GM19438 (cell line): ENCODE data around the gene PPT1.

Source experiments
- ATAC-seq: cut with Tn5 transposase; IDR thresholded peaks from one replicate; pipeline ENCODE4 v1.9.1; 2021; ENCODE audit warnings: low read depth; ENCODE audit not compliant: unreplicated experiment

The PPT1 gene

DNA sequence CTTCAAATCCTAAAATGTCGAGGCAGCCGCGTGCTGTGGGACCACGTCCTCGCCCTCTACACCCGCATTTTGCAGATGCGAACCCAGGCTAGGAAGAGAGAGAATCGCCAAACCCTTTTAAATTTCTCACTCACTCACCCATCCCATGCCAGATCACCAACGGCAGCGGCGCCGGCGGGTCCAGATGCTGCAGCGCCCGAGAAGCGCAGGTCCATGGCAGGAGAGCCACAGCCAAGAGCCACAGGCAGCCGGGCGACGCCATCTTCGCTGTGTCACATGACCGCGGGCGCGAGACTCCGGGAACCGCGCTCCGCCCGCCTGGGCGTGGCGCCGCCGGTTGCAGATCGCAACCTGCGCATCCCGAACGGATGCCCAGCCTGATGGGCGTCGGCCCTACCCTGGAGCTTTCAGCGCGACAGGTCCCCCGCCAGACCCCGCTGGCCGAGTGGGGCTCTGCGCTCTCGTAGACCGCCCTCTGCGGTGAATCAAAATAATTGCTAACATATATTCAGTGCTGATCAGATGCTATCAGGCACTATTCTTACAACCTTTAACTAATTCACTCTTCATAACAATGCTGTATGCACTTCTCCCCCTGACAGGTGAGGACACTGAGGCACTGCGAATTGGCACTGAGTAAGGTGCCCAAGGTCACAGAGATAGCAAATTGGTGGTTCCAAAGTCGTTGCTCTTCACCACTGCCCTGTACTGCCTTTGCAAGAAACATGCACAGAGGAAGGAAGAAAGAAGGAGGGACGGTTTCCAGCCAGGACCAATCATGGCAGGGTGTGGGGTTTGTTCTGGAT, at the start of gene PPT1:
PPT1 (minus strand) TSS at position 276 of the 806 bp plus-strand sequence; CDS start at position 262, 14 bp downstream.
- ATAC-seq = peak; percentile 89

DNA sequence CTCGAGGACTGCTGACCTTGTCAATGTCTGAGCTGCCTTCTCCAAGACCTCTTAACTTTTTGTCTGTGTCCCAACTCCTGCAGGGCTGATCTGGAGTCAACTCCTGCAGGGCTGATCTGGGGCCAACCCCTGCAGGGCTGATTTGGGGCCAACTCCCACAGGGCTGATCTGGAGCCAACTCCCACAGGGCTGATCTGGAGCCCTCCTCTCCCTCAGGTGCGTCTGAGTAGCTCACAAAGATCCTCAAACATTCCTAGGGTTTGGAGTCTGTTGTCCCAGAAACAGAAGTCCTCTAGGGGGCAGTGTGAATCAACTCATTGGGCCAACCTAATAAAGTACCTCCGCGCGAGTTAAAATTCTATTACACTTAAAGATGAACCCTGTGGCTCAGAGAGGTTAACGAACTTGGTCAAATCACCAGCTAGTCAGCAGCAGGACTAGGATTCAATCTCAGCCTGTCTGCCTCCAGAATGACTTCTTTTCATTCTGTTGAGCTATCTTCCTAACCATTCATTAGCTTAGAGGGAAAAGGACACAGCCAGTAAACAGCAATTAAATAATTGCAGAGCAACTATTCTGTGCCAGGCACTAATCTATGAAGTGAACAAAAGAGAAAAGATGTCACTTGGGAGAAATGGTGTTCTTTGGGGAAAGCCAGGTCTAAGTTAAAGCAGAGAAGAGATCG, 47.0 kb upstream of the PPT1 start:
- ATAC-seq = no peak

DNA sequence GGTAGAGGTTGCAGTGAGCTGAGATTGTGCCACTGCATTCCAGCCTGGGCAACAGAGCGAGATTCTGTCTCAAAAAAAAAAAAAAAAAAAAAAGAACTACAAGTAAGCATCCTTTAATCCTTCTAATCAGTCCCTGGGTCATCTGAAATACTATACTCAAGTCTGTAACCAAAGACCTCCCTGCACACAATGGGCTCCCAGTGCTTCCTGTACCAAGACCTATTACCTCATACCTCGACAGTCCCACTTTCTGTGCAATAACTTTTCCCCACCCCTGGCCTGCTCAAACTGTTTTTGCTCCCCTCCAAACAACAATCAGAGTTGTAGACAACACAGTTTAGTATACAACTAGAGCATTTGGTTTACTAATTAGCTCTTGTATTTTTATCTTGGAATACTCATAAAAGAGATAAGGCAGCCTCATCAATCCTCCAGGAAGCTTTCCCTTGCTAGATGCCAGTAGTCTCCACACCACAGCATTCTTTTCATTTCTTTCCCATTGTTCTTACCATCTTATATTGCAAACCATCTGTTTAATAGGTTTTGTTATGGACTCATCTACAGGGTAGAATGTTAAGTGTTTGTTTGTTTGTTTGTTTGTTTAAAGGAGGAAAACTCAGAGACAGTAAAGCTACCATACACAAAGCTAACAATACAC, 45.0 kb upstream of the PPT1 start:
- no peak for ATAC-seq

DNA sequence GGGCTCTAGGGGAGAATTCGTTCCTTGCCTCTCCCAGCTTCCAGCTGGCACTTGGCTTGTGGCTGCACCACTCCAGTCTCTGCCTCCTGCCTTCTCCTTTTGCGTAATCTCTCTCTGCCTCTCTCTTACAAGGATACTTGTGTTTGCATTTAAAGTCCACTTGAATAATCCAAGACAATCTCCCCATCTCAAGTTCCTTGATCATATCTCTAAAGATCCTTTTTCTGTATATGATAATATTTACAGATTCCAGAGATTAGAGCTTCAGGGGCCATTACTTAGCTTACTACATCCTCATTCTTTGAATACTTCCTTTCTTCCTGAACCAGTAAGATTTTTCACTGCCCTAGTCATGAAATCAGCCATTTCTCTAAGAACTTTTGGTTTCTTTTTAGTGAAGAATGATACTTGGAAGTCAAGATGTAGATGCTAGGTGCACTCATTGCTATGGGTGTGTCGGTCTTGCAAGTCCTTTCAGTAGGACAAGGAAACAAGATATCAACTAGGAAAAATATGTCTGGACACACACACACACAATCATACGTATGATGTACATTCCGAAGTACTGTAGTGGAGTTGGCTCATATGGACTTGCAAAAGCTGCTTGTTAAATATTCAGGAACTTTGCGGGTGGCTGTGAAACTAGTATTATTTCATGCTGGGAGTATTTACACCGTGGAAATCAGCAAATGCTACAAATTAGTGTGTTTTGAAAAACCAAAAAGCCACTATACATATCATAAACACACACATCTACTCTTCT, 43.3 kb upstream of the PPT1 start:
- ATAC-seq = no peak

DNA sequence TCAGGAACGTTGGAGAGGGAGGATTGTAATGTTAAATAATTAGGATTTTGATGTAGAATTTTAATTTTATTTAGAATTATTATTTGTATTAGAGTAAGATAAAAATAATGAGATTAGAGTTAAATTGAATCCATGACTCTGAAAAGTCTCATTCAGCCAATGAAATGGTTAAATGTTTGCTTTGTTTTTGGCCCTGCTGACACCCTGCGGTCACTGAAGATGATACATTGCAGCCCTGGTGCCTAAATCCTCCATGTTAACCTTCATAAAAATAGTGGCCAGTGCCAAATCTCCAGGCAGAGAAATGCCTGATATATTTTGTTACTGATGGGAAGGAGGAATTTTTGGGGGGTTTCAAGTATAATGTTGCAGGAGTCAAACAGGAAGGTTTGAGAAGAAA, 36.8 kb upstream of the PPT1 start:
- ATAC-seq = no peak

DNA sequence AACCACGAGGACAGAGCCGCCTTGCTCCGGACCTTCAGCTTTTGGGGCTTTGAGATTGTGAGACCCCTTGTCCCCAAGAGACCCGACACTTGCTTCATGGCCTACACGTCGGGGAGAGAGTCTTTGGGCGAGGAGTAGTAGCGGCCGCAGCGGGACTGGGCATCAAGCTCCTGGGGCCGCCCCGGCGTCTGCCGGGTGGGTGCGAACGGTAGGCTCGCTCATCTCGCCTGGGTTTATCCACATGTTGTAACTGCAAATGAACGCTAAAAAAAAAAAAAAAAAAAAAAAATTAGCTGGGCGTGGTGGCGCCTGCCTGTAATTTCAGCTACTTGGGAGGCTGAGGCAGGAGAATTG, 36.2 kb upstream of the PPT1 start:
- ATAC-seq = no peak

DNA sequence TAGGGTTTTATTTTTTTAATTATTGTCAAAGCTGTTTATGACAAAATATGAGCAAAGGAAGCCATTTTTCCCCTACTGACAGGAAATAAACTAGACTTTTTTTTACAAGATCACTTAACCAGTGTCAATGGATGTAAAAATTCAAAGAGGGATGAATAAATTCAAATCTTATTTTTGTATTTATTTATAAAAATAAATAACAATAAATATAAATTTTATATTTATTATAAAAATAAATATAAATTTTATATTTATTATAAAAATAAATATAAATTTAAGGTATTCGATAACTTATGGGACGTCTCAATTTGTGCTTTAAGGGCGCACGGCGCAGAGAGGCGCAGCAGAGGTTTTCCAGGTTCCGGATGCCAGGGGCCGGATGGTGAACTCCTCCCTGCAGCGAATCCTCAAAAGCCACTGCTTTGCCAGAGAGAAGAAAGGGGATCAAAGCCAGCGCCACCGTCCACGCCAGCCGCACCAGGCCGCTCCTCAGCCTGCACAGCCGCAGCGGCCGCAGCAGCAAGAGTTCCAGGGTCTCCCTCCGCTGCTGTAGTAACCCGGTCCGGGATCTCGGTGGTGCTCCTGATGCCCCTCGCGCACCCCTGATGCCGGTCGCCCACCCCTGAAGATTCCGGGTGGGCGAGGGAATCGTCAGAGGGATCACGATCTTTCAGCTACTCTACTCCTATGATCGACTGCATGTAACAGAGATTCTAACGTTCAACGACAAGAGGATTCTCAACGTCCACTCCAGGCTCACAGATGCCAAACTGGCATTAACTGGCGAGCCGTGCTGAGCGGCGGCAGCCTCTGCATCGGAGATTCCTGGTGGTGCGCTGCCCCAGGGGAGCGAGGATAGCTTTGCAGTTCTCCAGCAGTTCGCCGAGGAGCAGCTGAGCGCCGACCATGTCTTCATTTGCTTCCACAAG, 35.6 kb upstream of the PPT1 start:
- ATAC-seq = no peak

DNA sequence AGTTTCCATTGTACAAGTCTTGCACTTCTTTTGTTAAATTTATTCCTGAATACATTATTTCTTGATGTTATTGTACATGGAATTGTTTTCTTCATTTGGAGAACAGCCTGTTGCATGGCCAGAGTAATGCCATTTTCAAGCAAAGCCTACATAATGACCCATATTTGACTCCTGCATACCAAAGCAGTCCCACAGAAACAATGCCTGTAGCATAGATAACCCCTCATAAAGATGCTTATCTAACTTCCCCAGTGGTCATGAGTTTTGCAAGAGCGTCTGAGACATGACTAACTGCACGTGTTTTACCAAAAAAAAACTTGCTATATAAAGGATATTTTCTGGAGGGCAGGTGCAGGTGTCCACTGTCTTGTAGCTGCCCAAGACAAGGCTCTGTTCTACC, 33.8 kb upstream of the PPT1 start:
- no peak for ATAC-seq

DNA sequence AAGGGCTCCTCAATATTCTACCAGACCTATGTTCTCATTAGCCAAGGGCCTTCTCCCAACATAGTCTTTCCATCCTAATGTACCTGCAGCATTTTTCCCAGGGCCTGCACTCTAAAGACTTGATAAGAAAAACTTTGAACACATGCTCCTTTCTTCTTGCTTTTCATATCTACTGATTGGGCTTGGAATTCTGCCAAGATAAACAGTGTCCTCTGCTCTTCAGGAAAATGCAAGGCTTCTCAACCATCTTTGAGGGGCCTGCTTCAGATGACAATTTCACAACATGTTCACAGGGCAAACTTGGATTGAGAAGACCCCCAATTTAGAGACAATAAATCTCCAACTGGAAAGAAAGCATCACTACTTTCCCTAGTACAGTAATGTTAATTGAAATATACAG, 25.8 kb upstream of the PPT1 start:
- ATAC-seq = no peak

DNA sequence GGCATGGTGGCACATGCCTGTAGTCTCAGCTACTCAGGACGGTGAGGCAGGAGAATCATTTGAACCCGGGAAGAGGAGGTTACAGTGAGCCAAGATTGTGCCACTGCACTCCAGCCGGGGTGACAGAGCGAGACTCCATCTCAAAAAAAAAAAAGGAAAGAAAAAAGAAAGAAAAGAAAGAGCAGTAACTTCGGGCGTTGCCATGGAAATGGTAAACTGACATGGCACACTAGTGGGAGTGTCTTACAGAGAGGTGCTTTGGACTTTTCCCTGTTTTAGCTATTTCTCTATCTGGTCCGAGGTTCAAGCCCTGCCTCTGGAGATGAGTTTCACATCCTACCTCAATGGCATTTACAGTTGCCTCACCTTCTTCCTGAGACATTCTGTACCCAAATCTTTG, 23.1 kb upstream of the PPT1 start:
- ATAC-seq = no peak

DNA sequence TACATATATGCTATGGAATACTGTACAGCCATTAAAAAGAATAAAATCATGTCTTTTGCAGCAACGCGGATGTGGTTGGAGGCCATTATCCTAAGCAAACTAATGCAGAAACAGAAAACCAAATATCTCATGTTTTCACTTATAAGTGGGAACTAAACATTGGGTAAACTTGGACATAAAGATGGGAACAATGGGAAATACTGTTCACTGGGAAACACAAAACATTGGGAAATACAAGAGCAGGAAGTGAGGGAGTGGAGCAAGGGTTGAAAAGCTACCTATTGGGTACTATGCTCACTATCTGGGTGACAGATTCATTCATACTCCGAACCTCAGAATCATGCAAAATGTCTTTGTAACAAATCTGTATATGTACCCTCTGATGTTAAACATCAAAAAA, 17.3 kb upstream of the PPT1 start:
- ATAC-seq = no peak

DNA sequence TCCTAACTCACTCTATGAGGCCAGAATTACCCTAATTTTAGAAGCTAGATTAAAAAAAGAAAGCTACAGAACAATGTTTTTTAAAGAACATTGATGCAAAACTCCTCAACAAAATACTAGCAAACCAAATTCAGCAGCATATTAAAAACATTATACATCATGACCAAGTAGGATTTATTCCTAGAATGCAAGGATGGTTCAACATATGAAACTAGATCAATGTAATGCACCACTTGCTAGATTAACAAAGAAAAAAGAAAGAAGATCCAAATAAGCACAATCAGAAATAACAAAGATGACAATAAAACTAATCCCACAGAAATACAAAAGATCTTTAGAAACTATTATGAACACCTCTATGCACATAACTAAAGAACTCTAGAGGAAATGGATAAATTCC, 13.3 kb upstream of the PPT1 start:
- ATAC-seq = no peak

DNA sequence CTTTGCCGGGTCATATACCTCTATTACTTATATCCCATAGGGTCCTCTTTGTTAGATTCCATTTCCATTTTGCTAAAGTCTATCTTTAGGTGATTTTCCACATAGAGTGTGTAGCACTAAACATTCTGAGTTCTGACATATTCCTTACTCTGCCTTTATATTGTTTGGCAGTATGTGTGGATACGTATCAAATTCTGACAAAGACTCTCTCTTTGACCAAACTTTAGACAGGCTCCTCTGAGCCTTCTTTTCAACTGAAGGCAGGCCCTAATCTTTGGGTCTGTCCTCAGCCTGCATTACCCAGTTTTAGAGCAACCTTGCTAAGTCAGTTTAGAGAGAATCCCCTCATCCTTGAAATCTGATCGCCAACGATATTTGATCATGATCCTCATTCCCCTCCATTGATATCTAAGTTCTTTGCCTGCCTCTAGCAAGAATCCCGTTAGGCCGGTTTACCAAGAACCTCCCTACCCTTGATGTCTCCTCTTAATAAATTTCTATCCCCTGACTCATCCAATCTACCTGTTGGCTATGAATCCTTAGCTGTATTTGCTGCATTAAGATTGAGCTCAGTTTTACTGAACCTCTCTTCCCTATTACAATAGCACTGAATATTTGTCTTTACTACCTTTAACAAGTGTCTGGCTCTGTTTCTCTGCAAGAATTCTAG, 10.4 kb upstream of the PPT1 start:
- no peak for ATAC-seq

DNA sequence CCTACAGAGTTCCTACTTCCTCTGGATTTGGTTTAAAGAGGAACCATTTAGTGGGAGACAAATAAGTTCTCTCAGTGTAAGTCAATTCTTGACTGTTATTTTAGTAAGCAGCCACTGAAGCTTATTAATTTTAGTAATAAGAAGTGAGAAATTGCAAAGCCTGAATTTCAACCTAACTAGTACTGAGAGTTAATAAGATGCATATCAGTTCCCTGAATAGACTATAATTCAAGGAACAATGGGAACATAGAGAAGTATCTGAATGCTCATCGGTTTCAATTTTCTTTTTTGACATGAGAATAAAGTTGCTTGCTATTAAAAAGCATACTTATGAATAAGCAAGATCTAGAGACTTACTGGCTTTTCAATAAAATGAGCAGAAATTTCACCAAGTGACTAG, 8.0 kb upstream of the PPT1 start:
- no peak for ATAC-seq

DNA sequence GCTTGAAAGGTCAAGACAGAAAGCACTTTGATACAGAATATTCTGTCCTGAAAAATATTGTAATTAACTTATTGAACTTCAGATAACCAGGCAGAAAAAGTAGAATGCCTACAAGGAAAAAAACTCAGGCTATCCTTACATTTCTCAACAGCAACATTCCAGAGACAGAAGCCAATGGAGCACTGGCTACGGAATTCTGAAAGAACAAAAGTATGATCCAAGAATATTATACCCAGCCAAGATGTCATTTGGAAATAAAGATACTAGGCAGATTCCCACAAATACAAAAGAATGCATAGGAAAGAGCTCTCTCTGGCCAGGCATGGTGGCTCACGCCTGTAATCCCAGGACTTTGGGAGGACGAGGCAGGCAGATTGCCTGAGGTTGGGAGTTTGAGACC, 5.8 kb upstream of the PPT1 start:
- no peak for ATAC-seq

DNA sequence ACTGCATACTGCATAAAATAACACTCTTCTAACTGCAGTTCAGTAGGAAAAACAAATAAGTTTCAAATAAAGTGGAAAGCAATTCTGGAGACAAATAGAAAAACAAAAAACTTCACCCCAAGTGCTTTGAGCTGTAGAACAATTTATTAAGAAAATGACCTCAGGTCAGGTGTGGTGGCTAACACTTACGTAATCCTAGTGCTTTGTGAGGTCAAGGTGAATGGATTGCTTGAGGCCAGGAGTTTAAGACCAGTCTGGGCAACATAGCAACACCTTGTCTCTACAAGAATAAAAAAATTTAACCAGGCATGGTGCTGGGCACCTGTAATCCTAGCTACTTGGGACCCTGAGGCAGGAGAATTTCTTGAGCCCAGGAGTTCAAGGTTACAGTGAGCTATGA, 5.0 kb upstream of the PPT1 start:
- no peak for ATAC-seq

DNA sequence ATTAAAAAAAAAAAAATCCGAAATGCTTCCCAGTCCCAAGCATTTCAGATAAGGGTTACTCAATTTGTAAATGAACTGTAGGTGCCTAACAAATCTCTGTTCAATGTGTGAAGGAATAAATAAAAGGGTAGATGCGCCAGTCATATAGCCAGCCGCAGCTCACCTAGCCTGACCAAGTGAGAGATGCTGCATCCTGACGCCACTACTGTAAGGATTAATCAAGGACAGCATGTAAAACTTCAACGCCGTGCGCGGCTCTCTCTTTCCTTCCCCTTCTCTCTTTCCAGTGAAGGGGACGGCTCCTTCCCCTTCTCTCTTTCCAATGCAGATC, 441 bp downstream of the PPT1 start:
- no peak for ATAC-seq

DNA sequence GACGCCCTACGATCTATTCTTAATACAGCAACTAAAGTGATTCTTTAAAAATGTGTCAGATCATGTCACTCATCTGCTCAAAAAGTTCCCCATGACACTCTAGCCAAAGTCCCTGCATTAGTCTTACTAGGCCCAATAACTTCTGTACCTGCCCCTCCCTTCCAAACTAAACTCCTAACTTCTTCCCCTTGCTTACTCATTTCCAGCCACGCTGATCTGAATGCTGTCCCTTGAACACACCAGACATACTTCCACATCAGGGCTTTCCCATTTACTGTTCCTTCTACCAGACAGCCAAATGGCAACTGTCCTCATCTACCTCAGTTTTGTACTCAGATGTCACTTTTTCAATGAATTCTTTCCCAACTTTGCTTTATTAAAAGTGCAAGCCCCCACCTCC, 1.2 kb downstream of the PPT1 start:
- ATAC-seq = no peak

DNA sequence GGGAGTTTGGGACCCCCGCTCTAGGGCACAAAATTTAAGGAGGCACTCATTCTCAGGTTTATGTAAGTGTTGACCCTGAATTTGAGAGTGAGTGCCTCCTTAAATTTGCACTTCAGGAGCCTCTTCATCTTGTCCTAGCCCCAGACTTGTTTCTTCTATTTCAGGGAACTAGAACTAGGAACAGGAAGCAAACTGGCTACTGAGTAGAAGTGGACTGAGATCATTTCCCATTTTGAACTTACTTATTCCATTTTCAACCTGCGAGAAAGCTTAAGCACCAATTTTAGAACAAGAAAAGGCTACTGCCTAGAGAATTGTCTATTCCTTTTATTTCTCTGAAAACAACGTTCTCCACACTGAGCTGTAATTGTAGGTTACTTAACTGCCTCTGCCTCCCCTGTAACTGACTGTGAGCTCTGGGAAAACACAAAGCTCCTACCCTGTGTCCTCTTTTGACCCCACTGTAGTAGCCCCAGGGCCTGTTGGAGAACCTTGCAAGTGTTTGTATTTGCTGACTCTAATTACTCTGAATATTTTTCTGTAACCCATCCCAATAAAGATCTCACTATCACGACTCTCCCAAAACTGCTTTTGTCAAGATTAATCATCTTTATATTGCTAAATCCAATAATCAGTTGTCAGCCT, 2.5 kb downstream of the PPT1 start:
- no peak for ATAC-seq
